HG03342 (cell line): ENCODE data around the gene ARHGAP20.
"Not testable (repeated sequence)": the region's sequence is repeated elsewhere in the genome, so short reads cannot be mapped to it uniquely, and the experiment has no call there.

Source experiments
- ATAC-seq: cut with Tn5 transposase; IDR thresholded peaks from one replicate; pipeline ENCODE4 v1.9.1; 2021; ENCODE audit warnings: mild to moderate bottlenecking, moderate library complexity; ENCODE audit not compliant: unreplicated experiment

The ARHGAP20 gene

DNA sequence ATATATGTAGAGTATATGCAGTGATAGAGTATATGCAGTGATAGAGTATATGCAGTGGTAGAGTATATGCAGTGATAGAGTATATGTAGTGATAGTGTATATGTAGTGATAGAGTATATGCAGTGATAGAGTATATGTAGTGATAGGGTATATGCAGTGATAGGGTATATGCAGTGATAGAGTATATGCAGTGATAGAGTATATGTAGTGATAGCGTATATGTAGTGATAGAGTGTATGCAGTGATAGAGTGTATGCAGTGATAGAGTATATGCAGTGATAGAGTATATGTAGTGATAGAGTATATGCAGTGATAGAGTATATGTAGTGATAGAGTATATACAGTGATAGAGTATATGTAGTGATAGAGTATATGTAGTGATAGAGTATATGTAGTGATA is 92.9 kb downstream of the ARHGAP20 start:
- ATAC-seq, result not testable (repeated sequence)

GRCh38 chr11:110614031-110614430 is 98.2 kb downstream of the ARHGAP20 start:
- ATAC-seq, result no peak

GRCh38 chr11:110613197-110613918 is 98.9 kb downstream of the ARHGAP20 start:
- ATAC-seq, result no peak

GRCh38 chr11:110606415-110606814 is 105.8 kb downstream of the ARHGAP20 start:
- ATAC-seq, result no peak

DNA sequence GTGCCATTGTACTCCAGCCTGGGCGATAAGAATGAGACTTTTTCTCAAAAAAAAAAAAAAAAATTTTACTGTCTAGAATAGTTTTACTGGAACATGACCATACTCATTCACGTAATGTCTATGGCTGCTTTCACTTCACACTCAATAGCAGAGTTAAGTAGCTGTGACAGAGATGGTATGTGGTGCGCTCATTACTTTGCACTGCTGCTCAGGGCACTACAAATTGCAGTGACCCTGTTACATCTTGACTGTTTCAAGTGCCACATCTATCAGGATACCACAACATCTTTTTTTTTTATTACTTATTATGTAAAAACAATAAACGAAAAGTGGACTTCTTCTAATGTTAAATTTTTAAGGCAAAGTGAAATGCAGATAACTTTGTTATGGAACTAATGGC is 110.3 kb downstream of the ARHGAP20 start:
- no peak for ATAC-seq

DNA sequence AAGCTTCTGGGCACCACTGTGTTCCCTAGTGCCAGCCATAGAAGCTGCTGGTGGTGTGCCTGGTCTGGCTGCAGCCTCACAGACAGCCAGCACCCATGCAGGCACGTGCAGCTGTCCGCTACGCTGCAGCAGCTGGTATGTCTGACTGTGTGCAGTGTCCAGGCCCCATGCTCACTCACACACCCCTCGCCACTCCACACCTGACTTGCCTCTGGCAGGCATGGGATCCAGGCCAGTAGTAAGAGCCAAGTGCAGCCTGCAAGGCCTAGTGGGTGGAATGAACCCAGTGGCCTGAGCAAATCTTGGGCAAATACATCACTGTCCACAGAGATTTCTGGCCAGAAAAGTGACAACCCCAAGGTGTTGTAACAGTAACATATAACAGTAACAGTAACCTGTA is 111.9 kb downstream of the ARHGAP20 start:
- ATAC-seq, result no peak

DNA sequence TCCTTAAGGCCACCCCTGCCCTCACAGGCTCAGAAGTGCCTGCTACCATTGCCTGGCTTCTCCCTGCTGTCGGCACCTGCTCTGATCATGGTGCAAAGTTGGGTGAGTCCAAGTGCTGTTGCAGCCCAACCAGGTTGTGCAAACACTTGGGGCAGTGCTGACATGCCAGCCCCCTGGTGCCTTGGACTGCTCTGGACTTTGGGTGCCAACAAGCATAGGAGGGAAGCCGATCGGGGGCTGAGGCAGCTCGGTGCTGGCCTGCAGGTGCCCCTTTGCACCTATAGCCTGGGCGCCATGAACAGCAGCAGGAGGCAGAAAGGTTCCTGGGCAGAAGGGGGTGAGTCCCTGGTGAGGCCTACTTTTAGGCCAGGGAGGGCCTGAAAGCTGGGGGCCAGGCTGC is 113.0 kb downstream of the ARHGAP20 start:
- no peak for ATAC-seq

DNA sequence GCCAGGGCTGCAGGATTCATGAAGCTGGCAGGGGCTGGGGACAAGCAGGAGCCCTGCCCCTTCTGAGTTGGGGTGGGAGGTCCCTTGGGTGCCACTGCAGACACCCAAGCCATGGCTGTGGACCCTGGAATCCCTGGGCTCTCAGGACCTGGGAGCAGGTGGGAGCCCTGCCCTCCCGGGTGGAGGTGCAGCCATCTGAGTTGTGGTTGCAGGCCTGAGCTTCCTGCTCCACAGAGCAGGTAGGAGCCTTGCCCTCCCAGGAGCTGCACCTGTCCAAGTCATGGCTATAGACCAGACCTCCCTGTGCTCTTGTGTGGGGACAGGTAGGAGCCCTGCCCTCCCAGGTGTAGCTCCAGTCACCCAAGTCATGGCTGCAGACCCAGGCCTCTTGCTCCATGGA is 113.5 kb downstream of the ARHGAP20 start:
- ATAC-seq, result no peak

GRCh38 chr11:110587972-110588371 is 124.3 kb downstream of the ARHGAP20 start:
- ATAC-seq, result no peak

DNA sequence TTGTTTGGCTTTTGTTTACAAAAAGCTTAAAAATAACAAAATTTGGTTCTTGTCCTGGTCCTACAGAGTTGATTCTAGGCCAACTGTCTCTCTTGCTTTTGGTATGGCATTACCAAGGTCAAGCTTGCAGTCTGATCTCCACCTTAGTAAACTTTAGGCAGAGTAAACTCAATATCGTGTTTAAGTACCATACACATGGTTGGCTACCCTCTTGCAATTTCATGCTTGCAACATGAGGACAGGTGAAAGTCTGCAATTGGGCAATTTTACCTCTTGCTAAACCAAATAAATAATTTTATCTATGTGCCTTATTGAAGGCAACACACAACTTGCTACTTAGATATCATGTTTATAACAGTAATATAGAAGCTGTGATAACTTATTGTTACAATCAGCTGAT is 125.1 kb downstream of the ARHGAP20 start:
- ATAC-seq, result no peak

- no peak for ATAC-seq
Measured at GRCh38 chr11:110584150-110584549, 128.1 kb downstream of the ARHGAP20 start.

DNA sequence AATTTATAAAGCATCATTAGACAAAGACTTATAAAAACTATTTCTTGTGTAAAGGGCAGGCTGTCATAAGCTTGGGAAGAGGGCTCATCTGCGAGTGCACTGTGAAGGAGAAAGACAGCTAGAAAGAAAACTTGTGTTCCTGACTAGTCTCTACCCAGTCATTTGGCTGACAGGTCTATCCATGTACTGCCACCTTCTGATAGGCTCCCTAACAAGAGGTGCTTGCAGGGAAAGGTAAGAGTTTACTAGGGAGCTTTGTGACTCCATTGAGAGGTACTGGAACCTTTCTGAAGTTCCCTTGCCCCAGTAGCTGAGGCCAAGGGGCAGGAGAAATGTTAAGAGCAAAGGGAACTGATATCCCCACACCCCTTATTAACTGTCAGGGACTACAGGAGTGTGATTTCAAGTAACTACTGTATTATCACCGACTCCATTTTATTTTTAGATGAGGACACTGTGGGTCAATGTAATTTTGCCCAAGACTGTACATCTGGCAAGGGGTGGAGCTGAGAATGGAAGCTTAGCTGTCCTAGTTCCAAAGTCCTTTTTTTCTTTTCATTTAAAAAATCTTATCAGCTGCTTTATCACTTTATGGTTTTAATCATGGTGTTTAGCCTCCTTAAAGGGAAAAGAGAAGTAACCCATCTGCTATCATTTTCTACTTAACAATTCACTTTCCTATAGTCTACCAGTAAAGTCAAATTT is 129.4 kb downstream of the ARHGAP20 start:
- ATAC-seq, result no peak

GRCh38 chr11:110580571-110580970 is 131.7 kb downstream of the ARHGAP20 start:
- ATAC-seq, result no peak

DNA sequence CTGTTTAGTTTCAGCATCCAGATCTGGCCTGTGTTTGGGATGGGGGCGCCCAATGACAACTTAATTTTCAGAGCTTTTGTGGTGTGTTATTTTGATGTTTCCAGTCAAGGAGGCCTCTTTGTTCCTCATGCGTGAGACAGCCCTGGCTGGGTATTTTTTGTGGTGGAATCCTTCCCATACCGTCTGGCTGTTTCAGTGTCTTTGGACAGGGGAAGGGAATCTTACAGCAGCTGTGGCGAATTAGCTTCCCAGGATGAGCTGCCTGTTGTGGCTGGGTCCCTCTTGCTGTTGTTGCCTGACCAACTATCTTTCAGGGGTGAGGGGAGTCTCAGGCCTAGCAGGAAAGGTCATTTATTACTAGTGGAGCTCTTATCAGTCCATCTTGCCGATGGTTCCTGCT is 138.8 kb downstream of the ARHGAP20 start:
- ATAC-seq, result no peak

- ATAC-seq, result no peak
Measured at GRCh38 chr11:110571081-110571720, 141.0 kb downstream of the ARHGAP20 start.

- ATAC-seq, result no peak
Measured at GRCh38 chr11:110566577-110566976, 145.7 kb downstream of the ARHGAP20 start.

DNA sequence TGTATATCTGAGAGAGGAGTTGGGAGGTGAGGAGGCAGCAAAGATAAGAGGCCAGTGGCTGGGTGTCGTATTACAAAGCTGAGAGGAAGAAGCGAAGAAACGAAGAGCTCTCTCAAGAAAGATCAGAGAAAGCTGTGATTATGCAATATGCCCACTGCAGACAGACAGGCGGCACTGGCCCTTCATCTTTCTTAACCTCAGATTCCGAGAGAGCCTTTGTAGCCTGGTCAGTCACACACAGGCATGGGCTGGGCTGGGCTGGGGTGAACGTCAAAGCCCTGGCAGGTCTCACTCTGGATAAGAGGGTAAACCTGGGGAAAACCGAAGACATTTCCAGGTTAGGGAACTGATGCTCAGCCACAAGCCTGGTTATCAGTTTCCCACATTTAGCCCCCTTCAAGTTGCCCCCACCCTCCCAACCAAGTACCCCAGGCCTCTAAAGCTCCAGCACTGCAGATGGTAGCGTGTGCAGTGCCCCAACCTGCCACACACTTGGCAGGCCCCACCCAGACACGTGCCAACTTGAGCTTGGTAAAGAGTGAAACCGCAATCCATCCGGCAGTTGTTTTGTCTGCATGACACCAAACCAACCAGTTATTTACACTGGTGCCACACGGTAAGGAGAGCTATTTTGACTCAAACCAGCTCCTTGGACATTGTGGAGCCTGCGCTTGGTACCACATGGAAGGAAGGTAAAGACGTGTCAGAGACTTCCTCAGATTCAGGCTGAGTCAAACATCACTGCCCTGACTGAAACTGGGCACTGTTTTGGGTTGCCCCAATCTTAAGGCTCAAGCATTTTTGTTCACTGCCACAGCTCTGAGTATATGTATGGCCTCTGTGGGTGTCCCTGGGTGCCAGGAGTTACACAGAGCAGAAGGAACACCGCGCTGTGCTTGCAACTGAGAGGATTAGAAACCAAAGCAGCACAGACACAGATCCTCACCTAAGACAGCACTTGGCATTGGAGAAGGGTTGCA is 146.6 kb downstream of the ARHGAP20 start:
- no peak for ATAC-seq

- ATAC-seq, result no peak
Measured at GRCh38 chr11:110564676-110565356, 147.4 kb downstream of the ARHGAP20 start.

DNA sequence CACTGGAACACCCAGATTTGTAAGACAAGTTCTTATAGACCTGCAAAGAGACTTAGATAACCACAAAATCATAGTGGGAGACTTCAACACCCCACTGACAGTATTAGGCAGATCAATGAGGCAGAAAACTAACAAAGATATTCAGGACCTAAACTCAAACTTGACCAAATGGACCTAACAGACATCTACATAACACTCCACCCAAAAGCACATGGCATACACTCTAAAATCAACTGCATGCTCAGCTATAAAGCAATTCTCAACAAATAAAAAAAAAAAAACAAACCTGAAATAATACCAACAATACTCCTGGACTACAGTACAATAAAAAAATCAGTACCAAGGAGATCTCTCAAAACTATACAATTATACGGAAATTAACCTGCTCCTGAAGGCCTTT is 167.5 kb downstream of the ARHGAP20 start:
- ATAC-seq, result no peak

DNA sequence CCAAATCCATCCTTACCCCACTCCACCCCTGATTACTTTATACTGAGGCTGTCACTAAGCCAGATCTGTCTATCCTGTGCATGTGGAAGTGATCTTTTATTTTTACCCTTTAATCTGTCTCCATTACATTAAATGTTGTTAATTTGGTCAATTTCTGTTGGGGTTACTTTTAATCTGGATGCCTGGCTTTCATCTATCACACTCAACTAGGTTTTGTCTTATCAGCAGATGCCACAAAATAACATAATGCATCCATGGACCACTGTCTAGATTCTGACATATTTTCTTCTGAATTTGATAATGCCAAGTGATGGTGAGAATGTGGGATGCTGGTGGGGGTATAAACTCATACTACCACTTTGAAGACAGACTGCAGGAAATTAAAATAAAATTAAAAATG is 174.1 kb downstream of the ARHGAP20 start:
- ATAC-seq, result no peak
